ENCODE data around the gene SMARCA1. TPM values are rescaled to one million over a fixed set of nuclear protein-coding genes. Genes with fewer than 3 reads are reported as not detected.
A peak's percentile ranks its signal among the peaks of the same experiment; 100 is the strongest.

The SMARCA1 gene
- total and polyA plus RNA-seq, 2 of the 13 experiments (the other 11 are each of a cell fraction or from before 2014, with no cell fraction given): 97.7 to 145 TPM

GRCh38 chrX:129496625-129497024 lies 26.7 kb downstream of the SMARCA1 start (continued):
- TF ChIP-seq, protein P1, sequence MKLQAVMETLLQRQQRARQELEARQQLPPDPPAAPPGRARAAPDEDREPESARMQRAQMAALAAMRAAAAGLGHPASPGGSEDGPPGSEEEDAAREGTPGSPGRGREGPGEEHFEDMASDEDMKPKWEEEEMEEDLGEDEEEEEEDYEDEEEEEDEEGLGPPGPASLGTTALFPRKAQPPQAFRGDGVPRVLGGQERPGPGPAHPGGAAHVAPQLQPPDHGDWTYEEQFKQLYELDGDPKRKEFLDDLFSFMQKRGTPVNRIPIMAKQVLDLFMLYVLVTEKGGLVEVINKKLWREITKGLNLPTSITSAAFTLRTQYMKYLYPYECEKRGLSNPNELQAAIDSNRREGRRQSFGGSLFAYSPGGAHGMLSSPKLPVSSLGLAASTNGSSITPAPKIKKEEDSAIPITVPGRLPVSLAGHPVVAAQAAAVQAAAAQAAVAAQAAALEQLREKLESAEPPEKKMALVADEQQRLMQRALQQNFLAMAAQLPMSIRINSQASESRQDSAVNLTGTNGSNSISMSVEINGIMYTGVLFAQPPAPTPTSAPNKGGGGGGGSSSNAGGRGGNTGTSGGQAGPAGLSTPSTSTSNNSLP (IDR thresholded peaks at IDR 0.05; ENCODE audit: low read depth, low read length): no peak
- no peak for TF ChIP-seq ZNF614 (CRISPR knock-in tag; IDR thresholded peaks at IDR 0.05; ENCODE audit: borderline replicate concordance)
- TF ChIP-seq ZMYM3 (CRISPR knock-in tag; IDR thresholded peaks at IDR 0.05): no peak
- TF ChIP-seq ZNF567 (CRISPR knock-in tag; IDR thresholded peaks at IDR 0.05; ENCODE audit: borderline replicate concordance): no peak
- no peak for TF ChIP-seq HMG20B (CRISPR knock-in tag; conservative IDR thresholded peaks at IDR 0.05)
- no peak for TF ChIP-seq ZFP37 (CRISPR knock-in tag; IDR thresholded peaks at IDR 0.05; ENCODE audit: borderline replicate concordance)
- TF ChIP-seq, protein P2, sequence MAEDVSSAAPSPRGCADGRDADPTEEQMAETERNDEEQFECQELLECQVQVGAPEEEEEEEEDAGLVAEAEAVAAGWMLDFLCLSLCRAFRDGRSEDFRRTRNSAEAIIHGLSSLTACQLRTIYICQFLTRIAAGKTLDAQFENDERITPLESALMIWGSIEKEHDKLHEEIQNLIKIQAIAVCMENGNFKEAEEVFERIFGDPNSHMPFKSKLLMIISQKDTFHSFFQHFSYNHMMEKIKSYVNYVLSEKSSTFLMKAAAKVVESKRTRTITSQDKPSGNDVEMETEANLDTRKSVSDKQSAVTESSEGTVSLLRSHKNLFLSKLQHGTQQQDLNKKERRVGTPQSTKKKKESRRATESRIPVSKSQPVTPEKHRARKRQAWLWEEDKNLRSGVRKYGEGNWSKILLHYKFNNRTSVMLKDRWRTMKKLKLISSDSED (CRISPR knock-in tag; IDR thresholded peaks at IDR 0.05): no peak
- no peak for TF ChIP-seq ATM (IDR thresholded peaks at IDR 0.05; ENCODE audit: borderline replicate concordance)
- no peak for TF ChIP-seq ZNF136 (CRISPR knock-in tag; IDR thresholded peaks at IDR 0.05; ENCODE audit: low read depth)

GRCh38 chrX:129495900-129496299 lies 27.4 kb downstream of the SMARCA1 start:
- Histone ChIP-seq H3K36me3 (replicated peaks in 1 of 2; ENCODE audit: control insufficient read depth in 1 of 2, insufficient read depth in 2 of 2, low read length in 2 of 2) (peaks cover 9 to 47% of the 10 kb centered on the region in 2 experiments; a peak in 4 of 5 replicates), H2AFZ (ENCODE audit: low read length) (no peak overlapping the region), H3K9ac (ENCODE audit: insufficient read depth, low read depth, low read length) (no peak overlapping the region), H3K4me3 (replicated peaks in 1 of 3; ENCODE audit: insufficient read depth in 1 of 3, low read depth in 2 of 3, low read length in 3 of 3) (no peak overlapping the region), H3K4me2 (ENCODE audit: low read depth, low read length) (no peak overlapping the region), H3K9me3 (ENCODE audit: low read length) (no peaks in the 10 kb centered on the region), H3K79me2 (ENCODE audit: insufficient read depth, low read length) (no peaks in the 10 kb centered on the region), H3K4me1 (ENCODE audit: insufficient read depth, low read length) (no peaks in the 10 kb centered on the region), H4K20me1 (ENCODE audit: insufficient read depth, low read length) (peaks cover 3% of the 10 kb centered on the region; the same call in 1 of the 2 replicates), H3K27me3 (ENCODE audit: control insufficient read depth in 1 of 2, insufficient read depth in 2 of 2, low read length in 2 of 2) (no peaks in the 10 kb centered on the region), H3K27ac (ENCODE audit: extremely low read length, insufficient read depth, low read length) (no peak overlapping the region)
- BruUV-seq (replicated peaks): TSS peak; percentile 16
- in situ Hi-C loops (cut with HindIII; ENCODE audit: extremely low pct_ligation_motif_present, low pct_unique_long_range_greater_than_20kb): no loop called here
- DNase-seq (ENCODE audit: low spot score): no peak
- ATAC-seq: no peak
- no peak for FAIRE-seq
- 100% methylated on average over 5 of the region's 5 CpGs for WGBS (ENCODE audit: low lambda C conversion rate)
- ChIA-PET POLR2A (no interaction called here), CTCF (ENCODE audit: low intra/inter-chr PET ratio, low total read pairs) (no interaction called here)
- intact Hi-C loops (cut with micrococcal nuclease; ENCODE audit: unreplicated experiment): loop anchor here (10.0 kb wide), 1 partner anchor 49 kb away; the partner anchor contains the start of gene OCRL
- TF ChIP-seq ZNF570 (CRISPR knock-in tag; IDR thresholded peaks at IDR 0.05; ENCODE audit: borderline replicate concordance) (no peak), ZNF335 (CRISPR knock-in tag; IDR thresholded peaks at IDR 0.05) (no peak), ZNF607 (CRISPR knock-in tag; IDR thresholded peaks at IDR 0.05; ENCODE audit: borderline replicate concordance) (no peak), THYN1 (CRISPR knock-in tag; IDR thresholded peaks at IDR 0.05; ENCODE audit: borderline replicate concordance, low read depth) (no peak), ZBTB46 (CRISPR knock-in tag; IDR thresholded peaks at IDR 0.05; ENCODE audit: borderline replicate concordance) (no peak), LRRFIP1 (CRISPR knock-in tag; conservative IDR thresholded peaks at IDR 0.05) (no peak)
